Loucy (cell line): Measurements from ENCODE around the gene KRTAP10-3.

Experiments
- CTCF ChIP-seq: fragments of 200-600 bp; sonication (generic); conservative IDR thresholded peaks from 2 replicates; pipeline ENCODE4 v1.5.1; 2014; ENCODE audit warnings: mild to moderate bottlenecking, antibody characterized with exemption, low read length
- EZH2phosphoT487 ChIP-seq: fragments of 200-600 bp; IDR thresholded peaks from 2 replicates; pipeline ENCODE4 v1.6.1; 2018; ENCODE audit warnings: antibody characterized with exemption, mild to moderate bottlenecking, moderate library complexity, borderline replicate concordance

GRCh38 chr21:44525391-44526095, 33.1 kb downstream of the KRTAP10-3 start:
- TF ChIP-seq CTCF, result no peak
- TF ChIP-seq EZH2phosphoT487, result no peak
